OCI-LY1 (cell line): ENCODE measurements around the gene MAPT.

ENCODE experiments used
- H2AFZ ChIP-seq: fragments of 200-600 bp; sonication (generic), shearing (Covaris generic); 2 replicates; pipeline ENCODE4 v1.6.0; 2014; ENCODE audit warnings: antibody characterized with exemption, mild to moderate bottlenecking, low read length
- H3F3A ChIP-seq: fragments of 200-600 bp; sonication (generic), shearing (Covaris generic); 2 replicates; pipeline ENCODE4 v1.6.0; 2014; ENCODE audit warnings: mild to moderate bottlenecking, antibody characterized with exemption, low read length, moderate library complexity; ENCODE audit not compliant: insufficient read depth
- H3K27ac ChIP-seq: fragments of 200-600 bp; sonication (generic); 2 replicates; pipeline ENCODE4 v1.5.1; 2014; ENCODE audit warnings: low read length, mixed run types, mild to moderate bottlenecking, low read depth; ENCODE audit not compliant: poor library complexity, severe bottlenecking
- H3K27me3 ChIP-seq: fragments of 200-600 bp; sonication (generic); 2 replicates; pipeline ENCODE4 v1.6.0; 2014; ENCODE audit warnings: antibody characterized with exemption, mild to moderate bottlenecking, low read length, moderate library complexity; ENCODE audit not compliant: insufficient read depth
- H3K36me3 ChIP-seq: fragments of 200-600 bp; sonication (generic); 2 replicates; pipeline ENCODE4 v1.6.1; 2014; ENCODE audit warnings: mild to moderate bottlenecking, antibody characterized with exemption, low read length, moderate library complexity, mixed read lengths; ENCODE audit not compliant: insufficient read depth
- H3K4me1 ChIP-seq: fragments of 200-600 bp; sonication (generic); 2 replicates; pipeline ENCODE4 v1.5.1; 2014; ENCODE audit warnings: mild to moderate bottlenecking, low read length, moderate library complexity; ENCODE audit not compliant: insufficient read depth, severe bottlenecking
- H3K4me2 ChIP-seq: fragments of 200-600 bp; sonication (generic), shearing (Covaris generic); 2 replicates; pipeline ENCODE4 v1.6.1; 2014; ENCODE audit warnings: low read length
- H3K4me3 ChIP-seq: fragments of 200-600 bp; sonication (generic); 2 replicates; pipeline ENCODE4 v1.5.1; 2014; ENCODE audit warnings: low read length, low read depth, mild to moderate bottlenecking, mixed read lengths; ENCODE audit not compliant: poor library complexity, severe bottlenecking
- H3K79me2 ChIP-seq: fragments of 200-600 bp; shearing (Covaris generic); 2 replicates; pipeline ENCODE4 v1.6.1; 2016; ENCODE audit warnings: mixed run types, low read length, mixed read lengths; ENCODE audit not compliant: insufficient read depth
- H3K9ac ChIP-seq: fragments of 200-600 bp; sonication (generic), shearing (Covaris generic); 2 replicates; pipeline ENCODE4 v1.6.1; 2014; ENCODE audit warnings: mild to moderate bottlenecking, low read length, mixed read lengths
- H3K9me2 ChIP-seq: fragments of 200-600 bp; sonication (generic), shearing (Covaris generic); 2 replicates; pipeline ENCODE4 v1.6.1; 2014; ENCODE audit warnings: low read depth, mild to moderate bottlenecking, low read length, mixed read lengths
- H3K9me3 ChIP-seq: fragments of 200-600 bp; shearing (Covaris generic); 2 replicates; pipeline ENCODE4 v1.6.1; 2014; ENCODE audit warnings: low read length, mixed read lengths
- H4K20me1 ChIP-seq: fragments of 200-600 bp; sonication (generic), shearing (Covaris generic); 2 replicates; pipeline ENCODE4 v1.6.0; 2016; ENCODE audit warnings: mild to moderate bottlenecking, low read length; ENCODE audit not compliant: insufficient read depth
- CTCF ChIP-seq: fragments of 200-600 bp; sonication (generic), shearing (Covaris generic); IDR thresholded peaks from 2 replicates; pipeline ENCODE4 v1.5.1; 2017; ENCODE audit warnings: mild to moderate bottlenecking, antibody characterized with exemption, low read length, moderate library complexity, mixed read lengths
- EZH2 ChIP-seq: fragments of 200-600 bp; sonication (generic), shearing (Covaris generic); IDR thresholded peaks from 2 replicates; pipeline ENCODE4 v1.8.0; 2017; ENCODE audit warnings: borderline replicate concordance, mixed run types, mild to moderate bottlenecking, antibody characterized with exemption, low read length, moderate library complexity, mixed read lengths

The MAPT gene

DNA sequence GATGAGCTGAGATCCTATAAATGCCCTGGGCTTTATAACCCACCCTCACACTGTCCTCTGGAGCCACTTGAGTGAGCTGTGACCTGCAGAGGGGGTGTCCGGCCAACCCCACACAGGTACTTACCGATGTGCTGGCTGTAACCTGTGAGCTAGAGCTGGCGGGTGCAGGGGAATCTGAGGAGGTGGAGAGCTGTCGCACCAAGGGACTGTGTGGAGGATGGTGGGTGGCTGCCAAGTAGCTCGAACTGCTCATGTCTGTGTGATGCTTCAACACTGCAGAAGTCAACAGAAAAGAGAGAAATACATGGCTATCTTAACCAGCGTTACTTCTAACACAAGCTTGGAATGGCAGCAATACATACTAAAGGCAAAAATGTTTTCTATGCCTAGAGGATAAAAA lies 144.1 kb downstream of the MAPT start:
- Histone ChIP-seq H3K9me3 (no peaks in the 10 kb centered on the region), H3F3A (no peaks in the 10 kb centered on the region), H3K36me3 (peaks cover 98% of the 10 kb centered on the region), H3K27ac (no peak overlapping the region), H3K9me2 (no peaks in the 10 kb centered on the region), H3K9ac (no peak overlapping the region), H2AFZ (no peak overlapping the region), H3K27me3 (no peaks in the 10 kb centered on the region), H3K4me3 (no peak overlapping the region), H3K4me2 (no peak overlapping the region), H3K4me1 (no peaks in the 10 kb centered on the region), H3K79me2 (no peaks in the 10 kb centered on the region), H4K20me1 (no peaks in the 10 kb centered on the region)
- TF ChIP-seq EZH2 = no peak
- no peak for TF ChIP-seq CTCF

GRCh38 chr17:46038937-46039336 lies 144.6 kb downstream of the MAPT start:
- H3K9ac ChIP-seq = no peak overlapping the region
- H3K4me1 ChIP-seq = no peaks in the 10 kb centered on the region
- no peaks in the 10 kb centered on the region for H3K79me2 ChIP-seq
- no peaks in the 10 kb centered on the region for H4K20me1 ChIP-seq
- H2AFZ ChIP-seq = no peak overlapping the region
- H3K9me3 ChIP-seq = no peaks in the 10 kb centered on the region
- peaks cover 98% of the 10 kb centered on the region for H3K36me3 ChIP-seq
- no peaks in the 10 kb centered on the region for H3K27me3 ChIP-seq
- H3K27ac ChIP-seq = no peak overlapping the region
- no peaks in the 10 kb centered on the region for H3F3A ChIP-seq
- H3K4me2 ChIP-seq = no peak overlapping the region
- H3K9me2 ChIP-seq = no peaks in the 10 kb centered on the region
- H3K4me3 ChIP-seq = no peak overlapping the region
- no peak for TF ChIP-seq EZH2

- TF ChIP-seq EZH2 (no peak), CTCF (no peak)
- H3K36me3 ChIP-seq = peaks cover 93% of the 10 kb centered on the region
- H3K9me3 ChIP-seq = no peaks in the 10 kb centered on the region
- no peak overlapping the region for H3K27ac ChIP-seq
- no peak overlapping the region for H3K9ac ChIP-seq
- no peak overlapping the region for H3K4me2 ChIP-seq
- H2AFZ ChIP-seq = no peak overlapping the region
- H3K27me3 ChIP-seq = no peaks in the 10 kb centered on the region
- H3F3A ChIP-seq = no peaks in the 10 kb centered on the region
- no peaks in the 10 kb centered on the region for H3K4me1 ChIP-seq
- H3K4me3 ChIP-seq = no peak overlapping the region
- H3K79me2 ChIP-seq = no peaks in the 10 kb centered on the region
- no peaks in the 10 kb centered on the region for H4K20me1 ChIP-seq
- no peaks in the 10 kb centered on the region for H3K9me2 ChIP-seq
These were observed 145.3 kb downstream of the MAPT start for GRCh38 chr17:46039592-46040186.

GRCh38 chr17:46042246-46042645 lies 147.9 kb downstream of the MAPT start:
- H3F3A ChIP-seq = no peaks in the 10 kb centered on the region
- TF ChIP-seq CTCF (no peak), EZH2 (no peak)
- H3K4me3 ChIP-seq = no peak overlapping the region
- H3K9me2 ChIP-seq = no peaks in the 10 kb centered on the region
- no peaks in the 10 kb centered on the region for H3K4me1 ChIP-seq
- no peaks in the 10 kb centered on the region for H4K20me1 ChIP-seq
- no peaks in the 10 kb centered on the region for H3K79me2 ChIP-seq
- no peak overlapping the region for H3K27ac ChIP-seq
- H3K9ac ChIP-seq = no peak overlapping the region
- H3K36me3 ChIP-seq = peaks cover 86% of the 10 kb centered on the region
- H3K27me3 ChIP-seq = no peaks in the 10 kb centered on the region
- no peaks in the 10 kb centered on the region for H3K9me3 ChIP-seq
- no peak overlapping the region for H3K4me2 ChIP-seq
- no peak overlapping the region for H2AFZ ChIP-seq
